HCT116 (cell line): Measurements from ENCODE around the gene TPRG1. TPM values are rescaled to one million over a fixed set of nuclear protein-coding genes. Genes with fewer than 3 reads are reported as not detected.

Experiments used
- ATAC-seq: fragments of 200-7000 bp; cut with Tn5 transposase; 2 replicates; pipeline ENCODE4 v1.9.1; 2020; ENCODE audit warnings: mild to moderate bottlenecking, moderate library complexity
- BruUV-seq: library from RNA; stranded (reverse); fragments of 400-500 nt; replicated peaks from 2 replicates; lab custom pipeline; 2021; lab: Mats Ljungman, UMichigan
- CTCF ChIA-PET: fragments of 300-600 bp; sonication (Branson Sonifier 250); formaldehyde crosslinking; loops from one replicate; lab custom pipeline; 2021; ENCODE audit warnings: antibody characterized with exemption; lab: Charles Lee
- POLR2A ChIA-PET: fragments of 300-600, 350-600 bp; sonication (Branson Sonifier 250); formaldehyde crosslinking; loops from one replicate; lab custom pipeline; 2021; ENCODE audit warnings: antibody characterized with exemption; lab: Charles Lee
- RAD21 ChIA-PET, 2 experiments: fragments of 300-600 bp; sonication (Branson Sonifier 250); formaldehyde crosslinking; loops; one replicate each; lab custom pipeline; 2023; ENCODE audit warnings: low total read pairs in 2 of 2; ENCODE audit not compliant: uncharacterized antibody in 2 of 2, unreplicated experiment in 2 of 2, low non-redundant PET in 1 of 2; lab: Charles Lee
- DNase-seq: peaks from one replicate; pipeline ENCODE4 v3.0.0-alpha.2; 2010; ENCODE audit warnings: low read depth, low spot score
- H2AFZ ChIP-seq: fragments of 200-600 bp; shearing (Covaris generic), sonication (generic); 2 replicates; pipeline ENCODE4 v1.6.1; 2017; ENCODE audit warnings: low read depth, mixed run types, mixed read lengths, antibody characterized with exemption, low read length; ENCODE audit not compliant: poor library complexity, severe bottlenecking
- H3K27ac ChIP-seq: 2 replicates; pipeline ENCODE4 v1.5.1; 2012; ENCODE audit warnings: low read depth, low read length
- H3K27me3 ChIP-seq: fragments of 200-600 bp; sonication (generic); 2 replicates; pipeline ENCODE4 v1.6.1; 2016; ENCODE audit warnings: mixed run types, low read length, mixed read lengths; ENCODE audit not compliant: insufficient read depth
- H3K36me3 ChIP-seq, 2 experiments: fragments of 200-500 bp in 1 of 2; fragments of 200-600 bp in 1 of 2; sonication (Bioruptor generic) in 1 of 2; sonication (generic) in 1 of 2; 2 replicates each; pipeline versions ENCODE4 v1.5.1 to v1.6.1; 2014 to 2016; ENCODE audit warnings: low read length in 2 of 2, inconsistent platforms in 1 of 2, mixed read lengths in 1 of 2, mixed run types in 1 of 2; ENCODE audit not compliant: insufficient read depth in 2 of 2, control insufficient read depth in 1 of 2
- H3K4me1 ChIP-seq, 2 experiments: fragments of 200-600 bp in 1 of 2; sonication (generic) in 1 of 2; 2 replicates each; pipeline versions ENCODE4 v1.5.1 to v1.6.1; 2012 to 2017; ENCODE audit warnings: low read length in 2 of 2, inconsistent platforms in 1 of 2, mild to moderate bottlenecking in 1 of 2, mixed read lengths in 1 of 2, mixed run types in 1 of 2, moderate library complexity in 1 of 2; ENCODE audit not compliant: insufficient read depth in 2 of 2, control insufficient read depth in 1 of 2
- H3K4me2 ChIP-seq: fragments of 200-600 bp; sonication (generic); 2 replicates; pipeline ENCODE4 v1.6.1; 2017; ENCODE audit warnings: mixed run types, low read length, mixed read lengths
- H3K4me3 ChIP-seq, 2 experiments: fragments of 200-600 bp in 1 of 2; sonication (generic) in 1 of 2; replicated peaks in 1 of 2; 2 replicates each; pipeline ENCODE4 v1.5.1; 2011 to 2016; ENCODE audit warnings: low read length in 2 of 2, control low read depth in 1 of 2, low read depth in 1 of 2, mild to moderate bottlenecking in 1 of 2, mixed read lengths in 1 of 2, mixed run types in 1 of 2
- H3K79me2 ChIP-seq: fragments of 200-600 bp; sonication (generic); 2 replicates; pipeline ENCODE4 v1.6.1; 2017; ENCODE audit warnings: mild to moderate bottlenecking, mixed run types, low read length, moderate library complexity, mixed read lengths; ENCODE audit not compliant: insufficient read depth
- H3K9ac ChIP-seq: fragments of 200-600 bp; sonication (generic); 2 replicates; pipeline ENCODE4 v1.6.1; 2016; ENCODE audit warnings: low read length, mixed read lengths
- H3K9me2 ChIP-seq: fragments of 200-600 bp; sonication (generic), shearing (Covaris generic); 2 replicates; pipeline ENCODE4 v1.6.1; 2017; ENCODE audit warnings: mixed run types, mild to moderate bottlenecking, moderate library complexity; ENCODE audit not compliant: insufficient read depth
- H3K9me3 ChIP-seq, 2 experiments: fragments of 200-500 bp in 1 of 2; fragments of 200-600 bp in 1 of 2; sonication (Bioruptor generic) in 1 of 2; sonication (generic) in 1 of 2; 2 replicates each; pipeline ENCODE4 v1.6.1; 2014 to 2017; ENCODE audit warnings: low read length in 2 of 2, mixed read lengths in 2 of 2, inconsistent platforms in 1 of 2, low read depth in 1 of 2, mild to moderate bottlenecking in 1 of 2, mixed run types in 1 of 2, moderate library complexity in 1 of 2; ENCODE audit not compliant: control insufficient read depth in 1 of 2, insufficient read depth in 1 of 2
- H4K20me1 ChIP-seq: fragments of 200-600 bp; sonication (generic), shearing (Covaris generic); 2 replicates; pipeline ENCODE4 v1.6.1; 2017; ENCODE audit warnings: mixed run types, mild to moderate bottlenecking, moderate library complexity; ENCODE audit not compliant: insufficient read depth
- CBX3 ChIP-seq: IDR thresholded peaks from 2 replicates; pipeline ENCODE4 v1.6.1; 2012; ENCODE audit warnings: low read depth
- CEBPB ChIP-seq: IDR thresholded peaks from 2 replicates; pipeline ENCODE4 v1.6.1; 2012; ENCODE audit warnings: low read depth
- EGR1 ChIP-seq: IDR thresholded peaks from 2 replicates; pipeline ENCODE4 v1.6.1; 2012; ENCODE audit warnings: low read depth
- ELF1 ChIP-seq: IDR thresholded peaks from 2 replicates; pipeline ENCODE4 v1.6.1; 2012; ENCODE audit warnings: low read depth, borderline replicate concordance
- EZH2 ChIP-seq: fragments of 200-600 bp; sonication (generic); IDR thresholded peaks from 2 replicates; pipeline ENCODE4 v1.6.1; 2017; ENCODE audit warnings: antibody characterized with exemption, mixed run types
- EZH2phosphoT487 ChIP-seq: fragments of 200-600 bp; IDR thresholded peaks from 2 replicates; pipeline ENCODE4 v1.6.1; 2018; ENCODE audit warnings: antibody characterized with exemption, borderline replicate concordance
- FOSL1 ChIP-seq: IDR thresholded peaks from 2 replicates; pipeline ENCODE4 v1.6.1; 2012; ENCODE audit warnings: low read depth
- JUND ChIP-seq: IDR thresholded peaks from 2 replicates; pipeline ENCODE4 v1.6.1; 2012
- POLR2A ChIP-seq: IDR thresholded peaks from 2 replicates; pipeline ENCODE4 v1.7.0; 2011; ENCODE audit warnings: borderline replicate concordance; ENCODE audit not compliant: insufficient read depth, insufficient read length; ENCODE audit errors: extremely low read depth
- POLR2AphosphoS5 ChIP-seq: IDR thresholded peaks from 2 replicates; pipeline ENCODE4 v1.6.1; 2011; ENCODE audit warnings: mild to moderate bottlenecking, low read depth, low read length, moderate library complexity
- SIN3A ChIP-seq: IDR thresholded peaks from 2 replicates; pipeline ENCODE4 v1.6.1; 2012; ENCODE audit warnings: low read depth
- SRF ChIP-seq: IDR thresholded peaks from 2 replicates; pipeline ENCODE4 v1.6.1; 2012; ENCODE audit warnings: low read depth
- TCF7L2 ChIP-seq: IDR thresholded peaks from 2 replicates; pipeline ENCODE4 v1.7.0; 2011; ENCODE audit warnings: borderline replicate concordance, inconsistent platforms; ENCODE audit not compliant: insufficient read depth, insufficient read length; ENCODE audit errors: extremely low read depth
- YY1 ChIP-seq: IDR thresholded peaks from 2 replicates; pipeline ENCODE4 v1.6.1; 2011; ENCODE audit warnings: low read length, low read depth, moderate library complexity, mild to moderate bottlenecking; ENCODE audit not compliant: insufficient replicate concordance; ENCODE audit errors: extremely low read depth
- ZNF274 ChIP-seq: fragments of 200-500 bp; sonication (Bioruptor generic); IDR thresholded peaks from 2 replicates; pipeline ENCODE4 v1.6.1; 2014; ENCODE audit warnings: mild to moderate bottlenecking, low read depth, low read length, inconsistent platforms
- intact Hi-C: fragments of 100-400 bp; cut with micrococcal nuclease; formaldehyde crosslinking; loops from 2 replicates; pipeline ENCODE4 v1.10.0; 2022
- total RNA-seq: library from RNA; stranded (reverse); gene quantifications from one replicate; pipeline ENCODE4 v1.2.1, GENCODE V29; 2021; ENCODE audit not compliant: unreplicated experiment
- TF ChIP-seq, protein P1 (sequence below), 3 experiments: fragments of 200-600 bp in 1 of 3; sonication (generic) in 1 of 3; IDR thresholded peaks in 2 of 3; conservative IDR thresholded peaks in 1 of 3; 2 replicates each; pipeline ENCODE4 v1.5.1; 2012 to 2017; ENCODE audit warnings: low read depth in 2 of 3, low read length in 2 of 3, antibody characterized with exemption in 1 of 3, borderline replicate concordance in 1 of 3, control low read depth in 1 of 3, mild to moderate bottlenecking in 1 of 3, mixed read lengths in 1 of 3, mixed run types in 1 of 3, moderate library complexity in 1 of 3; ENCODE audit not compliant: insufficient read depth in 1 of 3
- TF ChIP-seq, protein P2 (sequence below): IDR thresholded peaks from 2 replicates; pipeline ENCODE4 v1.6.1; 2012
- TF ChIP-seq, protein P3 (sequence below): IDR thresholded peaks from 2 replicates; pipeline ENCODE4 v1.6.1; 2011; ENCODE audit warnings: mild to moderate bottlenecking, low read length, moderate library complexity; ENCODE audit not compliant: insufficient replicate concordance; ENCODE audit errors: extremely low read depth

TPRG1 gene
- total RNA-seq, 1 experiment from 2014 or later = 2.8 TPM

DNA sequence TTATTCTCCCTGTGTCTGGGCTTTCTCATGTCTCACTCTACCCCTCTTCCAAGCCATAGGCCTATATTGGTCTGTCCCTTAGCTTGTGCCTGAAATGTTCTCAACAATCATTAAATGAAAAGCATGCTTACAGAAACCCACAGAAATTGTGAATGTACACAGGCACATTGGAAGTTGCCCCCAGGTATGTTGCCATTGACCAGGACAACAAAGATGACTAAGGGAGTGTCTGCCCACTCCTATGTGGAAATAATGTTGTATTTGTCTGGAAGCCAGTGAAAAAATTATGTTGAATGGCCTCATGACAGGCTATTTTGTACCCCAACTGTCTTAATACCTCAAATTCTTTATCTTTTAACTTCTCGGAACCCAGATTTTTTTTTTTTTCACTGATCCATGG lies 102.0 kb downstream of the TPRG1 start:
- intact Hi-C loops = loop anchor here (5.0 kb wide), 1 partner anchor 379 kb away; no protein-coding TSS in a partner anchor
- no peak overlapping the region for H3K9ac ChIP-seq
- no peaks in the 10 kb centered on the region for H4K20me1 ChIP-seq
- ATAC-seq = no peak
- peaks cover 8 to 10% of the 10 kb centered on the region in 2 experiments; a peak in 3 of 4 replicates for H3K4me1 ChIP-seq
- H3K79me2 ChIP-seq = no peaks in the 10 kb centered on the region
- no peaks in the 10 kb centered on the region for H3K36me3 ChIP-seq
- H3K4me3 ChIP-seq = no peak overlapping the region
- no peaks in the 10 kb centered on the region for H3K9me3 ChIP-seq
- H3K9me2 ChIP-seq = no peaks in the 10 kb centered on the region
- no peak overlapping the region for H3K27ac ChIP-seq
- no peak overlapping the region for H3K4me2 ChIP-seq
- TF ChIP-seq ELF1 (no peak), POLR2A (no peak), FOSL1 (no peak), EZH2phosphoT487 (no peak), JUND (no peak), EGR1 (no peak), CBX3 (no peak), YY1 (no peak), TCF7L2 (no peak), ZNF274 (no peak), SRF (no peak), SIN3A (no peak), CEBPB (no peak), POLR2AphosphoS5 (no peak), EZH2 (no peak)
- TF ChIP-seq, protein P1, sequence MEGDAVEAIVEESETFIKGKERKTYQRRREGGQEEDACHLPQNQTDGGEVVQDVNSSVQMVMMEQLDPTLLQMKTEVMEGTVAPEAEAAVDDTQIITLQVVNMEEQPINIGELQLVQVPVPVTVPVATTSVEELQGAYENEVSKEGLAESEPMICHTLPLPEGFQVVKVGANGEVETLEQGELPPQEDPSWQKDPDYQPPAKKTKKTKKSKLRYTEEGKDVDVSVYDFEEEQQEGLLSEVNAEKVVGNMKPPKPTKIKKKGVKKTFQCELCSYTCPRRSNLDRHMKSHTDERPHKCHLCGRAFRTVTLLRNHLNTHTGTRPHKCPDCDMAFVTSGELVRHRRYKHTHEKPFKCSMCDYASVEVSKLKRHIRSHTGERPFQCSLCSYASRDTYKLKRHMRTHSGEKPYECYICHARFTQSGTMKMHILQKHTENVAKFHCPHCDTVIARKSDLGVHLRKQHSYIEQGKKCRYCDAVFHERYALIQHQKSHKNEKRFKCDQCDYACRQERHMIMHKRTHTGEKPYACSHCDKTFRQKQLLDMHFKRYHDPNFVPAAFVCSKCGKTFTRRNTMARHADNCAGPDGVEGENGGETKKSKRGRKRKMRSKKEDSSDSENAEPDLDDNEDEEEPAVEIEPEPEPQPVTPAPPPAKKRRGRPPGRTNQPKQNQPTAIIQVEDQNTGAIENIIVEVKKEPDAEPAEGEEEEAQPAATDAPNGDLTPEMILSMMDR (IDR thresholded peaks at IDR 0.05 in 2 of 3, conservative IDR thresholded peaks at IDR 0.05 in 1 of 3; ENCODE audit: borderline replicate concordance in 1 of 3, insufficient read depth in 1 of 3, low read depth in 2 of 3, low read length in 2 of 3) = no peak
- TF ChIP-seq, protein P2, sequence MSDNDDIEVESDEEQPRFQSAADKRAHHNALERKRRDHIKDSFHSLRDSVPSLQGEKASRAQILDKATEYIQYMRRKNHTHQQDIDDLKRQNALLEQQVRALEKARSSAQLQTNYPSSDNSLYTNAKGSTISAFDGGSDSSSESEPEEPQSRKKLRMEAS = no peak
- TF ChIP-seq, protein P3, sequence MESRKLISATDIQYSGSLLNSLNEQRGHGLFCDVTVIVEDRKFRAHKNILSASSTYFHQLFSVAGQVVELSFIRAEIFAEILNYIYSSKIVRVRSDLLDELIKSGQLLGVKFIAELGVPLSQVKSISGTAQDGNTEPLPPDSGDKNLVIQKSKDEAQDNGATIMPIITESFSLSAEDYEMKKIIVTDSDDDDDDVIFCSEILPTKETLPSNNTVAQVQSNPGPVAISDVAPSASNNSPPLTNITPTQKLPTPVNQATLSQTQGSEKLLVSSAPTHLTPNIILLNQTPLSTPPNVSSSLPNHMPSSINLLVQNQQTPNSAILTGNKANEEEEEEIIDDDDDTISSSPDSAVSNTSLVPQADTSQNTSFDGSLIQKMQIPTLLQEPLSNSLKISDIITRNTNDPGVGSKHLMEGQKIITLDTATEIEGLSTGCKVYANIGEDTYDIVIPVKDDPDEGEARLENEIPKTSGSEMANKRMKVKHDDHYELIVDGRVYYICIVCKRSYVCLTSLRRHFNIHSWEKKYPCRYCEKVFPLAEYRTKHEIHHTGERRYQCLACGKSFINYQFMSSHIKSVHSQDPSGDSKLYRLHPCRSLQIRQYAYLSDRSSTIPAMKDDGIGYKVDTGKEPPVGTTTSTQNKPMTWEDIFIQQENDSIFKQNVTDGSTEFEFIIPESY = no peak
- CTCF ChIA-PET = interaction anchor here (0.7 to 3.4 kb wide), 4 partner anchors 40 to 687 kb away, joined by 3 to 92 read pairs (median 22); no protein-coding TSS in a partner anchor
- H3K27me3 ChIP-seq = no peaks in the 10 kb centered on the region; the same call in 1 of the 2 replicates
- POLR2A ChIA-PET = no interaction called here
- H2AFZ ChIP-seq = no peak overlapping the region
- RAD21 ChIA-PET = no interaction called here
- no TSS peak for BruUV-seq
- no peak for DNase-seq
